Liver (tissue), 9 donors: ENCODE data around the gene RIPK1. TPM values are rescaled to one million over a fixed set of nuclear protein-coding genes. Genes with fewer than 3 reads are reported as not detected.
"Not testable (repeated sequence)": the region's sequence is repeated elsewhere in the genome, so short reads cannot be mapped to it uniquely, and the experiment has no call there.

ENCODE experiments used
- DNase-seq: peaks from one replicate; pipeline ENCODE4 v3.0.0-alpha.2; 2017; ENCODE audit warnings: low spot score
- H3K27ac ChIP-seq, 2 donors: one replicate each; pipeline ENCODE4 v1.7.0; 2013; ENCODE audit warnings: inconsistent platforms in 2 of 2, low read length in 2 of 2, control low read depth in 1 of 2, low read depth in 1 of 2, mild to moderate bottlenecking in 1 of 2
- H3K27me3 ChIP-seq, 4 donors: one replicate each; pipeline versions ENCODE4 v1.6.1 to v1.7.0; 2013; ENCODE audit warnings: low read length in 3 of 4, inconsistent platforms in 1 of 4, mild to moderate bottlenecking in 1 of 4, moderate library complexity in 1 of 4; ENCODE audit not compliant: control insufficient read depth in 4 of 4, insufficient read depth in 4 of 4
- H3K36me3 ChIP-seq, 4 donors: one replicate each; pipeline versions ENCODE4 v1.6.1 to v1.7.0; 2013; ENCODE audit warnings: low read length in 3 of 4, mild to moderate bottlenecking in 3 of 4, low read depth in 1 of 4, moderate library complexity in 1 of 4; ENCODE audit not compliant: control insufficient read depth in 4 of 4, insufficient read depth in 3 of 4
- H3K4me1 ChIP-seq, 4 donors: one replicate each; pipeline versions ENCODE4 v1.6.1 to v1.7.0; 2013; ENCODE audit warnings: low read length in 3 of 4, mild to moderate bottlenecking in 3 of 4, moderate library complexity in 1 of 4; ENCODE audit not compliant: control insufficient read depth in 4 of 4, insufficient read depth in 4 of 4
- H3K4me3 ChIP-seq, 3 donors: one replicate each; pipeline versions ENCODE4 v1.6.1 to v1.7.0; 2013; ENCODE audit warnings: low read length in 3 of 3, control low read depth in 1 of 3, low read depth in 1 of 3, mild to moderate bottlenecking in 1 of 3
- H3K9ac ChIP-seq, 2 donors: one replicate each; pipeline ENCODE4 v1.7.0; 2013; ENCODE audit warnings: low read length in 2 of 2, mild to moderate bottlenecking in 2 of 2, moderate library complexity in 2 of 2, control low read depth in 1 of 2, low read depth in 1 of 2
- H3K9me3 ChIP-seq, 4 donors: one replicate each; pipeline versions ENCODE4 v1.6.1 to v1.7.0; 2013; ENCODE audit warnings: low read length in 3 of 4; ENCODE audit not compliant: control insufficient read depth in 4 of 4
- ATF3 ChIP-seq: IDR thresholded peaks from 2 replicates; pipeline ENCODE4 v1.6.1; 2016; ENCODE audit warnings: antibody characterized with exemption
- CTCF ChIP-seq: fragments of 150-350 bp; IDR thresholded peaks from 2 replicates; pipeline ENCODE4 v1.5.1; 2017; ENCODE audit warnings: improper control_type of control experiment, low read depth, low read length; ENCODE audit not compliant: missing input control
- EGR1 ChIP-seq, 2 donors: IDR thresholded peaks; 2 replicates each; pipeline ENCODE4 v1.6.1; 2016 to 2018; ENCODE audit warnings: antibody characterized with exemption in 2 of 2, low read depth in 2 of 2
- FOXA2 ChIP-seq: IDR thresholded peaks from 2 replicates; pipeline ENCODE4 v1.6.1; 2016; ENCODE audit warnings: antibody characterized with exemption
- GABPA ChIP-seq, 2 donors: IDR thresholded peaks in 1 of 2; conservative IDR thresholded peaks in 1 of 2; 2 replicates each; pipeline ENCODE4 v1.6.1; 2016; ENCODE audit warnings: antibody characterized with exemption in 2 of 2, mild to moderate bottlenecking in 1 of 2, moderate library complexity in 1 of 2
- HNF4A ChIP-seq, 2 donors: conservative IDR thresholded peaks; 2 replicates each; pipeline ENCODE4 v1.6.1; 2016; ENCODE audit warnings: antibody characterized with exemption in 2 of 2, mild to moderate bottlenecking in 2 of 2
- HNF4G ChIP-seq: IDR thresholded peaks from 2 replicates; pipeline ENCODE4 v1.6.1; 2016; ENCODE audit warnings: antibody characterized with exemption
- JUND ChIP-seq, 2 donors: IDR thresholded peaks; 2 replicates each; pipeline ENCODE4 v1.6.1; 2016; ENCODE audit warnings: antibody characterized with exemption in 2 of 2
- MAX ChIP-seq: IDR thresholded peaks from 2 replicates; pipeline ENCODE4 v1.6.1; 2016; ENCODE audit warnings: antibody characterized with exemption
- NR2F2 ChIP-seq: IDR thresholded peaks from 2 replicates; pipeline ENCODE4 v1.6.1; 2016; ENCODE audit warnings: antibody characterized with exemption
- RAD21 ChIP-seq, 2 donors: IDR thresholded peaks; 2 replicates each; pipeline ENCODE4 v1.6.1; 2016; ENCODE audit warnings: antibody characterized with exemption in 2 of 2, mild to moderate bottlenecking in 2 of 2
- REST ChIP-seq: IDR thresholded peaks from 2 replicates; pipeline ENCODE4 v1.6.1; 2016; ENCODE audit warnings: antibody characterized with exemption, mild to moderate bottlenecking
- RXRA ChIP-seq, 2 donors: IDR thresholded peaks; 2 replicates each; pipeline ENCODE4 v1.6.1; 2017 to 2018; ENCODE audit warnings: antibody characterized with exemption in 2 of 2, mild to moderate bottlenecking in 1 of 2
- SP1 ChIP-seq: IDR thresholded peaks from 2 replicates; pipeline ENCODE4 v1.6.1; 2018; ENCODE audit warnings: antibody characterized with exemption, mild to moderate bottlenecking
- TAF1 ChIP-seq: conservative IDR thresholded peaks from 2 replicates; pipeline ENCODE4 v1.6.1; 2016; ENCODE audit warnings: antibody characterized with exemption, mild to moderate bottlenecking
- YY1 ChIP-seq: IDR thresholded peaks from 2 replicates; pipeline ENCODE4 v1.6.1; 2016; ENCODE audit warnings: antibody characterized with exemption, mild to moderate bottlenecking
- ZBTB33 ChIP-seq: IDR thresholded peaks from 2 replicates; pipeline ENCODE4 v1.6.1; 2016; ENCODE audit warnings: antibody characterized with exemption
- WGBS: extraction: QIAGEN DNeasy Blood & Tissue Kit; methylation state at CpG from one replicate; pipeline ENCODE4 v1.1.7; 2013; 5-methylcytosine and 5-hydroxymethylcytosine counted together
- polyA plus RNA-seq, 2 donors: library from polyadenylated mRNA; stranded (reverse) in 1 of 2; unstranded in 1 of 2; fragments of 200-250 nt in 1 of 2; fragments of >200 nt in 1 of 2; fragmentation: Nextera tagmentation in 1 of 2; extraction: Ambion mirVana in 1 of 2; gene quantifications; one replicate each; pipeline versions ENCODE4 v1.2.1 to v1.2.3, GENCODE V29; 2013 to 2015
- total RNA-seq, 2 donors: library from RNA; depleted of rRNA; stranded (reverse); fragments of >200 nt; gene quantifications; one replicate each; pipeline ENCODE4 v1.2.3, GENCODE V29; 2014
- donor health status: healthy.
- donor health status: healthy.
- donor health status: healthy.
- donor health status: healthy.
- donor health status: healthy.

Gene RIPK1
- total and polyA plus RNA-seq, 4 donors, result 6.7 to 27.2 (median 13.3) TPM

GRCh38 chr6:3075772-3076113, 7.4 kb downstream of the RIPK1 start (continued):
- TF ChIP-seq ZBTB33 (no peak), JUND (IDR thresholded peaks at IDR 0.05) (no peak), HNF4A (conservative IDR thresholded peaks at IDR 0.05) (peak in 1 of 2 donors; percentile 72), RAD21 (IDR thresholded peaks at IDR 0.05) (no peak), REST (peak; percentile 17), ATF3 (no peak), MAX (no peak), SP1 (peak; percentile 43), EGR1 (IDR thresholded peaks at IDR 0.05; ENCODE audit: low read depth in 2 of 2) (peak in 1 of 2 donors; percentile 14)

- 93% methylated on average over 3 of the region's 3 CpGs for WGBS
- Histone ChIP-seq H3K4me3 (no peak overlapping the region), H3K27me3 (no peaks in the 10 kb centered on the region), H3K27ac (peak overlapping the region in 1 of 2 donors; percentile 8), H3K9ac (no peak overlapping the region), H3K9me3 (no peaks in the 10 kb centered on the region), H3K4me1 (peaks cover 2 to 26% (median 13%) of the 10 kb centered on the region in 4 donors), H3K36me3 (peaks cover 11 to 38% (median 32%) of the 10 kb centered on the region in 4 donors)
- DNase-seq, result no peak
- TF ChIP-seq HNF4G, result no peak
Observed at GRCh38 chr6:3076320-3076719, 8.0 kb downstream of the RIPK1 start.

GRCh38 chr6:3077430-3077829, 9.1 kb downstream of the RIPK1 start:
- H3K4me1 ChIP-seq, result peaks cover 2 to 20% (median 13%) of the 10 kb centered on the region in 4 donors

GRCh38 chr6:3078952-3079351, 10.7 kb downstream of the RIPK1 start:
- 99% methylated on average over 8 of the region's 8 CpGs for WGBS
- H3K36me3 ChIP-seq, result peaks cover 18 to 59% (median 50%) of the 10 kb centered on the region in 4 donors

More at GRCh38 chr6:3077430-3077829, 9.1 kb downstream of the RIPK1 start:
- Histone ChIP-seq H3K4me3 (no peak overlapping the region), H3K9ac (no peak overlapping the region), H3K27ac (no peak overlapping the region), H3K27me3 (no peaks in the 10 kb centered on the region), H3K9me3 (no peaks in the 10 kb centered on the region), H3K36me3 (peaks cover 15 to 46% (median 35%) of the 10 kb centered on the region in 4 donors)
- TF ChIP-seq GABPA (IDR thresholded peaks at IDR 0.05 in 1 of 2, conservative IDR thresholded peaks at IDR 0.05 in 1 of 2), result no peak
- TF ChIP-seq TAF1, result no peak
- TF ChIP-seq FOXA2, result no peak
- no peak for TF ChIP-seq RAD21 (IDR thresholded peaks at IDR 0.05)
- no peak for TF ChIP-seq JUND (IDR thresholded peaks at IDR 0.05)
- TF ChIP-seq RXRA (IDR thresholded peaks at IDR 0.05), result no peak
- no peak for TF ChIP-seq EGR1 (IDR thresholded peaks at IDR 0.05; ENCODE audit: low read depth in 2 of 2)
- no peak for TF ChIP-seq HNF4A (conservative IDR thresholded peaks at IDR 0.05)
- no peak for TF ChIP-seq SP1
- TF ChIP-seq YY1, result no peak
- TF ChIP-seq NR2F2, result no peak
- TF ChIP-seq HNF4G, result no peak
- TF ChIP-seq CTCF, result no peak
- 93% methylated on average over 9 of the region's 9 CpGs for WGBS
- DNase-seq, result no peak

More at GRCh38 chr6:3078952-3079351, 10.7 kb downstream of the RIPK1 start:
- not testable (repeated sequence) for H3K27me3 ChIP-seq, H3K4me3 ChIP-seq, DNase-seq, H3K9me3 ChIP-seq, H3K9ac ChIP-seq, H3K27ac ChIP-seq
- H3K4me1 ChIP-seq, result peaks cover 2 to 17% (median 13%) of the 10 kb centered on the region in 4 donors
